Neural cell (in vitro differentiated cells): ENCODE measurements around the gene TEX9. TPM values are rescaled to one million over a fixed set of nuclear protein-coding genes. Genes with fewer than 3 reads are reported as not detected.

Experiments used
- H2AFZ ChIP-seq: fragments of 200-600, 300-800 bp; sonication (generic), shearing (Covaris generic); 2 replicates; pipeline ENCODE4 v1.6.0; 2014; ENCODE audit warnings: low read depth, mild to moderate bottlenecking, antibody characterized with exemption, low read length, moderate library complexity
- H3F3A ChIP-seq: fragments of 200-600 bp; shearing (Covaris generic); 2 replicates; pipeline ENCODE4 v1.6.1; 2016; ENCODE audit warnings: mild to moderate bottlenecking, moderate library complexity, mixed read lengths, antibody characterized with exemption, low read length; ENCODE audit not compliant: insufficient read depth, poor library complexity, severe bottlenecking
- H3K27ac ChIP-seq: fragments of 200-600, 300-800 bp; sonication (generic), shearing (Covaris generic); 2 replicates; pipeline ENCODE4 v1.5.1; 2014; ENCODE audit warnings: mild to moderate bottlenecking, low read length, moderate library complexity
- H3K27me3 ChIP-seq: fragments of 300-800, 200-600 bp; sonication (generic), shearing (Covaris generic); 2 replicates; pipeline ENCODE4 v1.6.0; 2014; ENCODE audit warnings: mild to moderate bottlenecking, low read depth, low read length, moderate library complexity; ENCODE audit not compliant: insufficient read depth
- H3K36me3 ChIP-seq: fragments of 300-800, 200-600 bp; sonication (generic), shearing (Covaris generic); 2 replicates; pipeline ENCODE4 v1.5.1; 2014; ENCODE audit warnings: mild to moderate bottlenecking, antibody characterized with exemption, low read length, moderate library complexity; ENCODE audit not compliant: insufficient read depth
- H3K4me2 ChIP-seq: fragments of 300-800, 200-600 bp; sonication (generic), shearing (Covaris generic); 2 replicates; pipeline ENCODE4 v1.6.0; 2014; ENCODE audit warnings: mild to moderate bottlenecking, low read length
- H3K4me3 ChIP-seq: fragments of 300-800, 200-600 bp; sonication (generic), shearing (Covaris generic); 2 replicates; pipeline ENCODE4 v1.5.1; 2014; ENCODE audit warnings: mild to moderate bottlenecking, low read length, moderate library complexity
- H3K79me2 ChIP-seq: fragments of 200-600 bp; shearing (Covaris generic); replicated peaks from 2 replicates; pipeline ENCODE4 v1.6.0; 2014; ENCODE audit warnings: mild to moderate bottlenecking, low read length, moderate library complexity; ENCODE audit not compliant: insufficient read depth
- H3K9ac ChIP-seq: fragments of 300-800, 200-600 bp; sonication (generic), shearing (Covaris generic); 2 replicates; pipeline ENCODE4 v1.6.1; 2016; ENCODE audit warnings: mild to moderate bottlenecking, low read length, mixed read lengths
- H3K9me2 ChIP-seq: fragments of 200-600 bp; shearing (Covaris generic); 2 replicates; pipeline ENCODE4 v1.6.1; 2016; ENCODE audit warnings: mild to moderate bottlenecking, low read length, mixed read lengths; ENCODE audit not compliant: insufficient read depth
- H3K9me3 ChIP-seq: fragments of 200-600, 300-800 bp; sonication (generic), shearing (Covaris generic); 2 replicates; pipeline ENCODE4 v1.6.1; 2016; ENCODE audit warnings: mild to moderate bottlenecking, mixed run types, low read length, moderate library complexity, mixed read lengths
- H4K20me1 ChIP-seq: fragments of 200-600 bp; shearing (Covaris generic); 2 replicates; pipeline ENCODE4 v1.6.1; 2016; ENCODE audit warnings: mild to moderate bottlenecking, mixed run types; ENCODE audit not compliant: insufficient read depth
- CTCF ChIP-seq: fragments of 450-650 bp; IDR thresholded peaks from 2 replicates; pipeline ENCODE4 v1.5.1; 2014; ENCODE audit warnings: antibody characterized with exemption, mild to moderate bottlenecking, moderate library complexity; ENCODE audit not compliant: poor library complexity, severe bottlenecking
- EP300 ChIP-seq: fragments of 450-650 bp; conservative IDR thresholded peaks from 2 replicates; pipeline ENCODE4 v1.6.1; 2014; ENCODE audit warnings: antibody characterized with exemption, mild to moderate bottlenecking, moderate library complexity; ENCODE audit not compliant: poor library complexity, severe bottlenecking
- EZH2 ChIP-seq: fragments of 200-600, 300-800 bp; shearing (Covaris generic), sonication (generic); IDR thresholded peaks from 2 replicates; pipeline ENCODE4 v1.6.1; 2014; ENCODE audit warnings: antibody characterized with exemption, low read length, borderline replicate concordance, mild to moderate bottlenecking; ENCODE audit not compliant: insufficient read depth, poor library complexity, severe bottlenecking
- MXI1 ChIP-seq: fragments of 450-650 bp; conservative IDR thresholded peaks from 2 replicates; pipeline ENCODE4 v1.6.1; 2014; ENCODE audit warnings: antibody characterized with exemption, mild to moderate bottlenecking; ENCODE audit not compliant: poor library complexity, severe bottlenecking
- POLR2AphosphoS5 ChIP-seq: IDR thresholded peaks from 2 replicates; pipeline ENCODE4 v1.6.1; 2012
- RAD21 ChIP-seq: fragments of 450-650 bp; conservative IDR thresholded peaks from 2 replicates; pipeline ENCODE4 v1.6.1; 2014; ENCODE audit warnings: antibody characterized with exemption, mild to moderate bottlenecking, moderate library complexity
- REST ChIP-seq: IDR thresholded peaks from 2 replicates; pipeline ENCODE4 v1.6.1; 2012; ENCODE audit warnings: borderline replicate concordance
- SMC3 ChIP-seq: fragments of 450-650 bp; conservative IDR thresholded peaks from 2 replicates; pipeline ENCODE4 v1.6.1; 2014; ENCODE audit warnings: antibody characterized with exemption, mild to moderate bottlenecking, moderate library complexity; ENCODE audit not compliant: poor library complexity
- TAF1 ChIP-seq: IDR thresholded peaks from 2 replicates; pipeline ENCODE4 v1.6.1; 2012; ENCODE audit warnings: low read depth
- polyA plus RNA-seq: library from polyadenylated mRNA; depleted of rRNA; stranded (reverse); fragments of >200 nt; gene quantifications from 2 replicates; pipeline ENCODE4 v1.2.3, GENCODE V29; 2014

Gene TEX9
- polyA plus RNA-seq, 1 donor from 2014 or later: 23.6 TPM

- Histone ChIP-seq H3K79me2 (no peaks in the 10 kb centered on the region), H3K27me3 (no peaks in the 10 kb centered on the region), H3K9me3 (peaks cover 2% of the 10 kb centered on the region), H4K20me1 (no peaks in the 10 kb centered on the region), H3K4me2 (no peak overlapping the region), H3K4me3 (no peak overlapping the region), H3K9ac (no peak overlapping the region), H3K36me3 (no peaks in the 10 kb centered on the region), H3F3A (no peaks in the 10 kb centered on the region), H3K9me2 (no peaks in the 10 kb centered on the region), H2AFZ (no peak overlapping the region), H3K27ac (no peak overlapping the region)
- no peak for TF ChIP-seq CTCF
- no peak for TF ChIP-seq EP300
- TF ChIP-seq EZH2: no peak
- no peak for TF ChIP-seq POLR2AphosphoS5
- TF ChIP-seq REST: no peak
- no peak for TF ChIP-seq TAF1
Observed at GRCh38 chr15:56442354-56442753, 77.1 kb downstream of the TEX9 start.

GRCh38 chr15:56445746-56446145 lies 80.5 kb downstream of the TEX9 start:
- no peaks in the 10 kb centered on the region for H3F3A ChIP-seq
- TF ChIP-seq MXI1: no peak
- TF ChIP-seq POLR2AphosphoS5: no peak
- no peak for TF ChIP-seq REST
- no peak for TF ChIP-seq EZH2
- no peak for TF ChIP-seq RAD21
- TF ChIP-seq TAF1: no peak
- no peak for TF ChIP-seq EP300
- TF ChIP-seq SMC3: no peak
- TF ChIP-seq CTCF: no peak
- no peaks in the 10 kb centered on the region for H3K27me3 ChIP-seq
- H3K4me2 ChIP-seq: no peak overlapping the region
- H3K36me3 ChIP-seq: no peaks in the 10 kb centered on the region
- no peaks in the 10 kb centered on the region for H3K79me2 ChIP-seq
- H3K9me2 ChIP-seq: no peaks in the 10 kb centered on the region
- H3K27ac ChIP-seq: no peak overlapping the region
- H3K4me3 ChIP-seq: no peak overlapping the region
- peaks cover 2% of the 10 kb centered on the region for H3K9me3 ChIP-seq
- no peak overlapping the region for H3K9ac ChIP-seq
- H2AFZ ChIP-seq: no peak overlapping the region
- no peaks in the 10 kb centered on the region for H4K20me1 ChIP-seq
